Keratinocyte (primary cell): ENCODE results near the gene PDCL2.

Experiments used
- EZH2 ChIP-seq: IDR thresholded peaks from one replicate; pipeline ENCODE4 v1.6.1; 2012; ENCODE audit warnings: inconsistent platforms, mild to moderate bottlenecking, low read length, moderate library complexity
- TF ChIP-seq, protein P1 (sequence below), 3 experiments: IDR thresholded peaks in 1 of 3; conservative IDR thresholded peaks in 1 of 3; optimal IDR thresholded peaks in 1 of 3; 2 replicates in 2 of 3; 3 replicates in 1 of 3; pipeline versions ENCODE3 to v1.5.1; 2011; ENCODE audit warnings: low read length in 3 of 3, mild to moderate bottlenecking in 3 of 3, moderate library complexity in 2 of 3, control low read depth in 1 of 3, inconsistent platforms in 1 of 3; ENCODE audit not compliant: insufficient read depth in 2 of 3; ENCODE audit errors: extremely low read depth in 1 of 3

DNA sequence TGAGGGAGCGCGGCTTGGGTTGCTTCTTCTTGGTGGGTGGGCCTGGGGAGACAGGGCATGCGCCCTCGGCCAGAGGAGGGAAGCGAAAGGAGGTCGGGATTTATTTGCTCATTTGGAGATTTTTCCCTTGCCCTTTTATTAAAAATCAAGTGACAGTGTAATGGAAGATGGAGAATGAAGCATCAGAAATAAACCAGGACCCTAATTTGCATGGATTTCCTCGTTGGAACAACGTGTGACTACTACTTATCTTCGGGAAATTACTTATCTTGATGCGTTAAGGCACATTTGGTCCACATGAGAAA, 44.6 kb downstream of the PDCL2 start:
- TF ChIP-seq, protein P1, sequence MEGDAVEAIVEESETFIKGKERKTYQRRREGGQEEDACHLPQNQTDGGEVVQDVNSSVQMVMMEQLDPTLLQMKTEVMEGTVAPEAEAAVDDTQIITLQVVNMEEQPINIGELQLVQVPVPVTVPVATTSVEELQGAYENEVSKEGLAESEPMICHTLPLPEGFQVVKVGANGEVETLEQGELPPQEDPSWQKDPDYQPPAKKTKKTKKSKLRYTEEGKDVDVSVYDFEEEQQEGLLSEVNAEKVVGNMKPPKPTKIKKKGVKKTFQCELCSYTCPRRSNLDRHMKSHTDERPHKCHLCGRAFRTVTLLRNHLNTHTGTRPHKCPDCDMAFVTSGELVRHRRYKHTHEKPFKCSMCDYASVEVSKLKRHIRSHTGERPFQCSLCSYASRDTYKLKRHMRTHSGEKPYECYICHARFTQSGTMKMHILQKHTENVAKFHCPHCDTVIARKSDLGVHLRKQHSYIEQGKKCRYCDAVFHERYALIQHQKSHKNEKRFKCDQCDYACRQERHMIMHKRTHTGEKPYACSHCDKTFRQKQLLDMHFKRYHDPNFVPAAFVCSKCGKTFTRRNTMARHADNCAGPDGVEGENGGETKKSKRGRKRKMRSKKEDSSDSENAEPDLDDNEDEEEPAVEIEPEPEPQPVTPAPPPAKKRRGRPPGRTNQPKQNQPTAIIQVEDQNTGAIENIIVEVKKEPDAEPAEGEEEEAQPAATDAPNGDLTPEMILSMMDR (optimal IDR thresholded peaks at IDR 0.05 in 1 of 3, IDR thresholded peaks at IDR 0.05 in 1 of 3, conservative IDR thresholded peaks at IDR 0.05 in 1 of 3; ENCODE audit: extremely low read depth in 1 of 3, insufficient read depth in 2 of 3, low read length in 3 of 3): no peak
- no peak for TF ChIP-seq EZH2
